ENCODE results near the gene C16orf74.
A peak's percentile ranks its signal among the peaks of the same experiment; 100 is the strongest.

Gene C16orf74

GRCh38 chr16:85720302-85720637, 30.6 kb downstream of the C16orf74 start:
- no peak for DNase-seq (ENCODE audit: extremely low read depth in 1 of 2, low read depth in 1 of 2)

GRCh38 chr16:85719605-85720301, 31.1 kb downstream of the C16orf74 start:
- DNase-seq (ENCODE audit: extremely low read depth in 1 of 2, low read depth in 1 of 2) = no peak

GRCh38 chr16:85718682-85719081, 32.2 kb downstream of the C16orf74 start:
- no peak for DNase-seq (ENCODE audit: extremely low read depth in 1 of 2, low read depth in 1 of 2)

GRCh38 chr16:85718153-85718477, 32.8 kb downstream of the C16orf74 start:
- DNase-seq (ENCODE audit: extremely low read depth in 1 of 2, low read depth in 1 of 2) = no peak

GRCh38 chr16:85717393-85718152, 33.3 kb downstream of the C16orf74 start:
- DNase-seq (ENCODE audit: extremely low read depth in 1 of 2, low read depth in 1 of 2) = peak; percentile 21 to 23

GRCh38 chr16:85716680-85717038, 34.2 kb downstream of the C16orf74 start:
- DNase-seq (ENCODE audit: extremely low read depth in 1 of 2, low read depth in 1 of 2) = no peak

- no peak for DNase-seq (ENCODE audit: extremely low read depth in 1 of 2, low read depth in 1 of 2)
Measured at GRCh38 chr16:85716022-85716679, 34.7 kb downstream of the C16orf74 start.

- DNase-seq (ENCODE audit: extremely low read depth in 1 of 2, low read depth in 1 of 2) = no peak
Measured at GRCh38 chr16:85715169-85716021, 35.5 kb downstream of the C16orf74 start.

GRCh38 chr16:85712801-85713200, 38.1 kb downstream of the C16orf74 start:
- no peak for DNase-seq (ENCODE audit: extremely low read depth in 1 of 2, low read depth in 1 of 2)

- no peak for DNase-seq (ENCODE audit: extremely low read depth in 1 of 2, low read depth in 1 of 2)
Measured at GRCh38 chr16:85711982-85712587, 38.8 kb downstream of the C16orf74 start.

- DNase-seq (ENCODE audit: extremely low read depth in 1 of 2, low read depth in 1 of 2) = no peak
Measured at GRCh38 chr16:85710732-85711131, 40.2 kb downstream of the C16orf74 start.

- no peak for DNase-seq (ENCODE audit: extremely low read depth in 1 of 2, low read depth in 1 of 2)
Measured at GRCh38 chr16:85709766-85710585, 40.9 kb downstream of the C16orf74 start.

GRCh38 chr16:85708338-85708737, 42.6 kb downstream of the C16orf74 start:
- no peak for DNase-seq (ENCODE audit: extremely low read depth in 1 of 2, low read depth in 1 of 2)

- no peak for DNase-seq (ENCODE audit: extremely low read depth in 1 of 2, low read depth in 1 of 2)
Measured at GRCh38 chr16:85707528-85708095, 43.3 kb downstream of the C16orf74 start.

GRCh38 chr16:85706449-85707034, 44.4 kb downstream of the C16orf74 start:
- DNase-seq (ENCODE audit: extremely low read depth in 1 of 2, low read depth in 1 of 2) = no peak

GRCh38 chr16:85704900-85705846, 45.7 kb downstream of the C16orf74 start:
- no peak for DNase-seq (ENCODE audit: extremely low read depth in 1 of 2, low read depth in 1 of 2)

GRCh38 chr16:85704011-85704410, 46.9 kb downstream of the C16orf74 start:
- no peak for DNase-seq (ENCODE audit: extremely low read depth in 1 of 2, low read depth in 1 of 2)

- DNase-seq (ENCODE audit: extremely low read depth in 1 of 2, low read depth in 1 of 2) = peak in 1 of 2 donors; percentile 21
Measured at GRCh38 chr16:85699628-85700027, 51.3 kb downstream of the C16orf74 start.
